GM12878 (cell line): ENCODE measurements around the gene CTSE.

Source experiments
- NR2C2 ChIP-seq: IDR thresholded peaks from 2 replicates; pipeline ENCODE4 v1.6.1; 2011; ENCODE audit warnings: borderline replicate concordance, low read depth; ENCODE audit not compliant: control insufficient read depth, insufficient read length
- POLR2A ChIP-seq: IDR thresholded peaks from 2 replicates; pipeline ENCODE4 v1.6.1; 2011; ENCODE audit warnings: low read depth, mild to moderate bottlenecking, low read length
- SIN3A ChIP-seq: IDR thresholded peaks from 2 replicates; pipeline ENCODE4 v1.6.1; 2012; ENCODE audit warnings: low read depth, low read length, improper control_type of control experiment
- TCF3 ChIP-seq: IDR thresholded peaks from 2 replicates; pipeline ENCODE4 v1.6.1; 2012; ENCODE audit warnings: low read depth, mild to moderate bottlenecking, low read length, borderline replicate concordance; ENCODE audit not compliant: insufficient read depth
- ZBED1 ChIP-seq: IDR thresholded peaks from 2 replicates; pipeline ENCODE4 v1.6.1; 2016; ENCODE audit warnings: borderline replicate concordance
- TF ChIP-seq, protein P1 (sequence below), 3 experiments: IDR thresholded peaks in 2 of 3; conservative IDR thresholded peaks in 1 of 3; 2 replicates each; pipeline ENCODE4 v1.5.1; 2011; ENCODE audit warnings: low read depth in 3 of 3, low read length in 3 of 3, mild to moderate bottlenecking in 3 of 3, control low read depth in 2 of 3, moderate library complexity in 2 of 3, inconsistent platforms in 1 of 3, mixed read lengths in 1 of 3; ENCODE audit not compliant: control insufficient read depth in 2 of 3, insufficient read depth in 1 of 3; ENCODE audit errors: extremely low read depth in 1 of 3

DNA sequence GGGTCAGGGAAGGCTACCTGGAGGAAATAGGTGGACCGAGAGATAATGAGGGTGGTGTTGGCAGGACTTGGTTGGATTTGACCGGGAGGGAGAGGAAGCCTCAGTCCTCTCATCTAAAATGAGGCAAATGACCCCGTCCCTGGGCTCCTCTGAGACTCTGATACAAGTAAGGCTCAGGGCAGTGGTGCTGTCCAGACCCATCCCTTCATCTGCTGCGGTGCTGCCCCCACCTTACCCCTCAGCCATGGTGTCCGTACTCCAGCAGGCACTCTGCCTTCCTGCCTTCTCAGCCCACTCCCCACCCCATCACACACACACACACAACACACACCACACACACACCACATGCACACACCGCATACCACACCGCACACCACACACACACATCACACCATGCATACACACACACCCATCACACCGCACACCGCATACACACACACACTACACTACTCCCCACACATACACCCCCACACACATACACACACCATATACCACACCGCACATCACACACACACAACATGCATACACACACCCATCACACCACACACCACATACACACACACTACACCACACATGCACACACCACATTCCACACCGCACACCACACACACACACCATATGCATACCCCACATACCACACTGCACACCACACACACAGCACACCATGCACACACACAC is 51.1 kb downstream of the CTSE start:
- TF ChIP-seq SIN3A: no peak
- TF ChIP-seq ZBED1: no peak
- no peak for TF ChIP-seq TCF3
- peak; percentile 46 for TF ChIP-seq NR2C2
- TF ChIP-seq, protein P1, sequence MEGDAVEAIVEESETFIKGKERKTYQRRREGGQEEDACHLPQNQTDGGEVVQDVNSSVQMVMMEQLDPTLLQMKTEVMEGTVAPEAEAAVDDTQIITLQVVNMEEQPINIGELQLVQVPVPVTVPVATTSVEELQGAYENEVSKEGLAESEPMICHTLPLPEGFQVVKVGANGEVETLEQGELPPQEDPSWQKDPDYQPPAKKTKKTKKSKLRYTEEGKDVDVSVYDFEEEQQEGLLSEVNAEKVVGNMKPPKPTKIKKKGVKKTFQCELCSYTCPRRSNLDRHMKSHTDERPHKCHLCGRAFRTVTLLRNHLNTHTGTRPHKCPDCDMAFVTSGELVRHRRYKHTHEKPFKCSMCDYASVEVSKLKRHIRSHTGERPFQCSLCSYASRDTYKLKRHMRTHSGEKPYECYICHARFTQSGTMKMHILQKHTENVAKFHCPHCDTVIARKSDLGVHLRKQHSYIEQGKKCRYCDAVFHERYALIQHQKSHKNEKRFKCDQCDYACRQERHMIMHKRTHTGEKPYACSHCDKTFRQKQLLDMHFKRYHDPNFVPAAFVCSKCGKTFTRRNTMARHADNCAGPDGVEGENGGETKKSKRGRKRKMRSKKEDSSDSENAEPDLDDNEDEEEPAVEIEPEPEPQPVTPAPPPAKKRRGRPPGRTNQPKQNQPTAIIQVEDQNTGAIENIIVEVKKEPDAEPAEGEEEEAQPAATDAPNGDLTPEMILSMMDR (IDR thresholded peaks at IDR 0.05 in 2 of 3, conservative IDR thresholded peaks at IDR 0.05 in 1 of 3; ENCODE audit: control insufficient read depth in 2 of 3, extremely low read depth in 1 of 3, insufficient read depth in 1 of 3, low read depth in 3 of 3, low read length in 3 of 3): no peak
- no peak for TF ChIP-seq POLR2A
